Upper lobe of left lung (tissue), 6 donors: ENCODE results near the gene PPP1R3G. TPM values are rescaled to one million over a fixed set of nuclear protein-coding genes. Genes with fewer than 3 reads are reported as not detected.

Source experiments
- ATAC-seq, 2 donors: fragments of 200-7000 bp; cut with Tn5 transposase; one replicate each; pipeline ENCODE4 v1.9.1; 2022; ENCODE audit warnings: mild to moderate bottlenecking in 2 of 2, moderate library complexity in 2 of 2; ENCODE audit not compliant: low FRiP score in 2 of 2
- DNase-seq, 2 donors: peaks; one replicate each; pipeline ENCODE4 v3.0.0-alpha.2; 2019 to 2020
- H3K27ac ChIP-seq, 4 donors: fragments of 200-600 bp; sonication (generic); one replicate each; pipeline ENCODE4 v1.5.1; 2016 to 2019
- H3K27me3 ChIP-seq, 4 donors: fragments of 200-600 bp; sonication (generic); one replicate each; pipeline ENCODE4 v1.5.1; 2017 to 2019
- H3K36me3 ChIP-seq, 4 donors: fragments of 200-600 bp; sonication (generic); one replicate each; pipeline ENCODE4 v1.5.1; 2016 to 2019
- H3K4me1 ChIP-seq, 4 donors: fragments of 200-600 bp; sonication (generic); one replicate each; pipeline ENCODE4 v1.5.1; 2018 to 2019
- H3K4me3 ChIP-seq, 4 donors: fragments of 200-600 bp; sonication (generic); one replicate each; pipeline ENCODE4 v1.5.1; 2017 to 2019; ENCODE audit warnings: mild to moderate bottlenecking in 2 of 4, moderate library complexity in 1 of 4
- H3K9me3 ChIP-seq, 4 donors: fragments of 200-600 bp; sonication (generic); one replicate each; pipeline ENCODE4 v1.5.1; 2018 to 2019
- EP300 ChIP-seq, 4 donors: sonication (generic); formaldehyde crosslinking; IDR thresholded peaks; one replicate each; pipeline ENCODE4 v1.5.1; 2017; ENCODE audit warnings: antibody characterized with exemption in 4 of 4, control low read depth in 2 of 4
- POLR2A ChIP-seq, 4 donors: fragments of 450-650 bp; IDR thresholded peaks; one replicate each; pipeline ENCODE4 v1.5.1; 2016 to 2017; ENCODE audit warnings: antibody characterized with exemption in 4 of 4, mild to moderate bottlenecking in 2 of 4
- POLR2AphosphoS5 ChIP-seq, 2 donors: sonication (generic); formaldehyde crosslinking; IDR thresholded peaks; one replicate each; pipeline ENCODE4 v1.5.1; 2017; ENCODE audit warnings: antibody characterized with exemption in 2 of 2
- WGBS, 2 donors: methylation state at CpG; one replicate each; pipeline ENCODE4 v1.1.5; 2017 to 2018; 5-methylcytosine and 5-hydroxymethylcytosine counted together
- total RNA-seq, 6 donors: library from RNA; depleted of rRNA in 4 of 6; stranded (reverse); fragments of >200 nt in 4 of 6; gene quantifications; one replicate each; pipeline versions ENCODE4 v1.1.0 to v1.2.1, GENCODE V29; 2016 to 2021
- TF ChIP-seq, protein P1 (sequence below), 6 experiments: fragments of 450-650 bp in 4 of 6; fragments of 200-600 bp in 2 of 6; sonication (generic) in 2 of 6; IDR thresholded peaks; one replicate each; pipeline ENCODE4 v1.5.1; 2016 to 2019; ENCODE audit warnings: antibody characterized with exemption in 6 of 6
- donor health status: DM: no; HTN: no; CAD: no; lungs with moderate emphysema.
- donor health status: DM: no; HTN: yes; CAD: no; lungs with severe emphysema.

Gene PPP1R3G
- total RNA-seq, 6 donors from 2014 or later, result 0.10 to 0.64 (median 0.37) TPM; not detected in 1

DNA sequence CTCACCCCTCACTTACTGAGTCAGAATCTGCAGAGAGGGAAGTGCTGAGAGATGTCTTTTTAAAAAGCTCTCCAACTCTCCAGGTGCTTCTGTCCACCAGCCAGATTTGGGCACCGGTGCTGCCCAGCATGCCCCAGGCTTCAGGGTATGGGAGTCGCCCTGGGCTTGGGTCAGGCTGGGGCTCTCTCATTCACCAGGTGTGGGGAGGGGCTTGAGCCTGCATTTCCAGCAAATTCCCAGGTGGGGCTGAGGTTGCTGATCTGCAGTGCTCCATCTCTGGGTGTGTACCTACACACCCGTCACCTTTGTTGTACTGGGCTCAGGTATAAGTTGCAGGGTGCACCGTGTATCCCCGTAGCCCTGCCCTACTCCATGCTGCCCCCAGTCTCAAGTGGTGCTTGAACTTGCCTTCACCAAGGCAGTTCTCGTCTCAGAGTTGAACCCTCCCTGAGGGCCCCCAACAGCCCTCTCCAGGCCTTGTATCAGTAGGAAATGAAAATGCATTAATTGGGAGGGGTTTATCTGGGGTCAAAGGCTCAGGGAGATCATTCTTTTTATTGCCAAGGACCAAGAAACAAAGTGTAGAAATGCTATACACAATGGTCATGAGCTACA lies 23.5 kb downstream of the PPP1R3G start:
- no peak overlapping the region for H3K4me3 ChIP-seq
- DNase-seq (no peak), ATAC-seq (no peak)
- no peaks in the 10 kb centered on the region for H3K27me3 ChIP-seq
- H3K27ac ChIP-seq, result no peak overlapping the region
- no peaks in the 10 kb centered on the region for H3K9me3 ChIP-seq
- no peaks in the 10 kb centered on the region for H3K4me1 ChIP-seq
- no peaks in the 10 kb centered on the region for H3K36me3 ChIP-seq
- TF ChIP-seq POLR2A (IDR thresholded peaks at IDR 0.05) (no peak), POLR2AphosphoS5 (IDR thresholded peaks at IDR 0.05) (no peak), EP300 (IDR thresholded peaks at IDR 0.05) (no peak)
- TF ChIP-seq, protein P1, sequence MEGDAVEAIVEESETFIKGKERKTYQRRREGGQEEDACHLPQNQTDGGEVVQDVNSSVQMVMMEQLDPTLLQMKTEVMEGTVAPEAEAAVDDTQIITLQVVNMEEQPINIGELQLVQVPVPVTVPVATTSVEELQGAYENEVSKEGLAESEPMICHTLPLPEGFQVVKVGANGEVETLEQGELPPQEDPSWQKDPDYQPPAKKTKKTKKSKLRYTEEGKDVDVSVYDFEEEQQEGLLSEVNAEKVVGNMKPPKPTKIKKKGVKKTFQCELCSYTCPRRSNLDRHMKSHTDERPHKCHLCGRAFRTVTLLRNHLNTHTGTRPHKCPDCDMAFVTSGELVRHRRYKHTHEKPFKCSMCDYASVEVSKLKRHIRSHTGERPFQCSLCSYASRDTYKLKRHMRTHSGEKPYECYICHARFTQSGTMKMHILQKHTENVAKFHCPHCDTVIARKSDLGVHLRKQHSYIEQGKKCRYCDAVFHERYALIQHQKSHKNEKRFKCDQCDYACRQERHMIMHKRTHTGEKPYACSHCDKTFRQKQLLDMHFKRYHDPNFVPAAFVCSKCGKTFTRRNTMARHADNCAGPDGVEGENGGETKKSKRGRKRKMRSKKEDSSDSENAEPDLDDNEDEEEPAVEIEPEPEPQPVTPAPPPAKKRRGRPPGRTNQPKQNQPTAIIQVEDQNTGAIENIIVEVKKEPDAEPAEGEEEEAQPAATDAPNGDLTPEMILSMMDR (IDR thresholded peaks at IDR 0.05), result no peak
- 74 to 89% methylated on average over 6 of the region's 6 CpGs for WGBS, 2 donors

DNA sequence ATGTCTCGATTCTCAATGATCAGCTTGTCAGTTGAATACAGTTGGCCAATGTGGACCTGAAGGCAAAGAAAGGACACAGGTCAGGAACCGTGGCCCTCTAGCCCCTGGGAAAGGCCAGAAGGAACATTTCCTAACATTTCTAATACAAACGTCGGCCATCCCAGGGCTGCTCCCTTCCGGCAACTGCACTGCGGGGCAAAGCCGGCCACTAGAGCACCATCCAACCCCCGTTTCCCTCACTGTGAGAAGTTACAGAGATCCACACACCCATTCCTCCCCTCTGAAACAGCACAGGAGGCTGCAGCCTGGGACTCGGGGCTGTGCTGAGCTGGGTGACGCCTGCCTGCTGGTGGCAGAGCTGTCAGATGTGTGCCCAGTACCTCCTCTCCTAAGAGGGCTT lies 24.3 kb downstream of the PPP1R3G start:
- ATAC-seq (no peak), DNase-seq (no peak)
- WGBS, 2 donors, result 85 to 86% methylated on average over 2 to 8 of the region's 10 CpGs
- no peaks in the 10 kb centered on the region for H3K36me3 ChIP-seq
- no peaks in the 10 kb centered on the region for H3K4me1 ChIP-seq
- H3K9me3 ChIP-seq, result no peaks in the 10 kb centered on the region
- H3K4me3 ChIP-seq, result no peak overlapping the region
- H3K27ac ChIP-seq, result no peak overlapping the region
- TF ChIP-seq EP300 (IDR thresholded peaks at IDR 0.05), result no peak
- no peak for TF ChIP-seq POLR2AphosphoS5 (IDR thresholded peaks at IDR 0.05)
- no peak for TF ChIP-seq POLR2A (IDR thresholded peaks at IDR 0.05)
- TF ChIP-seq, protein P1 (IDR thresholded peaks at IDR 0.05), result no peak
- no peaks in the 10 kb centered on the region for H3K27me3 ChIP-seq

DNA sequence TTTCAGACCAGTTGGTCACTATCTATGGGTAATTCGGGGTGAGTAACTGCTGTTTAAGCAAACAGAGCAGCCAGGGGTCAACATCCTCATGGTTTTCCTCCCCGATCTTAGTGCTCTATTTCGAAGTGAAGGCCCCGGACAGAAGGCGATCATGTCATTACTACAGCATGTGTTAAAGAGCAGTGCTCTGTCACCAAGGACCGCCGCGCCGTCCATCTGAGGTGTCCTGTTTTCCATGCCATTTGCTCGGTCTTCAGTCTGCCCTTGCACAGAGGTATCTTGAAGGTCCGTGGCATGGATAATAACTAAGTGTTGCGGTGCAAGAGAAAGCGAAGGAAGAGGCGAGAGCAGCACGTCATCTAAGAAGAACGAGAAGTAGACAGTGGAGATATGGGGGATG lies 25.1 kb downstream of the PPP1R3G start:
- no peak for TF ChIP-seq EP300 (IDR thresholded peaks at IDR 0.05)
- TF ChIP-seq, protein P1 (IDR thresholded peaks at IDR 0.05), result no peak
- TF ChIP-seq POLR2A (IDR thresholded peaks at IDR 0.05), result no peak
- no peak for TF ChIP-seq POLR2AphosphoS5 (IDR thresholded peaks at IDR 0.05)
- DNase-seq, result no peak
- H3K36me3 ChIP-seq, result no peaks in the 10 kb centered on the region
- H3K9me3 ChIP-seq, result no peaks in the 10 kb centered on the region
- H3K27ac ChIP-seq, result no peak overlapping the region
- no peak for ATAC-seq
- 91% methylated on average over 16 of the region's 16 CpGs for WGBS, 2 donors
- H3K27me3 ChIP-seq, result no peaks in the 10 kb centered on the region
- H3K4me1 ChIP-seq, result no peaks in the 10 kb centered on the region
- no peak overlapping the region for H3K4me3 ChIP-seq

DNA sequence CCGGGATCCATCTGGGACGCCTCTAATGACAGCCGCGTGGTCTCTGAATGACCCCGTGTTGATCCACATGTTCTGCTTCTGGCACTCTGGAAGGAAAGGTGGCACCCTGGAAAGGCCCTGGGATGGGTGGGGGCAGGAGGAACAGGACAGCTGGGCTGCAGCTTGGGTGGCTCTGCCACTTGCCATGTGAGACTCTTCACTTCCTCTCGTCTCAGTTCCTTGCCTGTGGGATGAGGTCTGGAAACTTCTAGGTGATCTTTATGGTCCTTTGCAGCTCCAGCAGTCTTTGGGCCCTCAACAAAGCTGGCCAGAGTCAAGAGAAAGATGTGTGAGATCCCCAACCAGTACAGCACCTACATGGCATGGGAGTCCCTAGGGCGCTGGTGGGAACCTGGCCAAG lies 26.5 kb downstream of the PPP1R3G start:
- no peak overlapping the region for H3K4me3 ChIP-seq
- H3K27ac ChIP-seq, result no peak overlapping the region
- no peaks in the 10 kb centered on the region for H3K36me3 ChIP-seq
- H3K4me1 ChIP-seq, result no peaks in the 10 kb centered on the region
- WGBS, 2 donors, result 81 to 92% methylated on average over 3 to 7 of the region's 7 CpGs
- no peaks in the 10 kb centered on the region for H3K9me3 ChIP-seq
- H3K27me3 ChIP-seq, result no peaks in the 10 kb centered on the region
- no peak for ATAC-seq
- DNase-seq, result no peak
- TF ChIP-seq POLR2A (IDR thresholded peaks at IDR 0.05) (no peak), POLR2AphosphoS5 (IDR thresholded peaks at IDR 0.05) (no peak), EP300 (IDR thresholded peaks at IDR 0.05) (no peak)
- TF ChIP-seq, protein P1 (IDR thresholded peaks at IDR 0.05), result no peak
